Upper lobe of right lung (tissue), 1 donor: ENCODE measurements around the gene ADCK2. TPM values are rescaled to one million over a fixed set of nuclear protein-coding genes. Genes with fewer than 3 reads are reported as not detected.

Experiments
- ATAC-seq: fragments of 200-7000 bp; cut with Tn5 transposase; one replicate; pipeline ENCODE4 v1.9.1; 2020; ENCODE audit warnings: mild to moderate bottlenecking, moderate library complexity
- DNase-seq: peaks from one replicate; pipeline ENCODE4 v3.0.0-alpha.2; 2020
- H3K27ac ChIP-seq: fragments of 200-600 bp; one replicate; pipeline ENCODE4 v1.8.0; 2022
- H3K27me3 ChIP-seq: fragments of 200-600 bp; one replicate; pipeline ENCODE4 v1.8.0; 2022; ENCODE audit warnings: mild to moderate bottlenecking
- H3K36me3 ChIP-seq: fragments of 200-600 bp; one replicate; pipeline ENCODE4 v1.8.0; 2022
- H3K4me1 ChIP-seq: fragments of 200-600 bp; one replicate; pipeline ENCODE4 v1.8.0; 2022
- H3K4me3 ChIP-seq: fragments of 200-600 bp; one replicate; pipeline ENCODE4 v1.8.0; 2022; ENCODE audit warnings: mild to moderate bottlenecking
- H3K9me3 ChIP-seq: fragments of 200-600 bp; one replicate; pipeline ENCODE4 v1.8.0; 2022
- CTCF ChIP-seq: fragments of 200-600 bp; IDR thresholded peaks from one replicate; pipeline ENCODE4 v1.8.0; 2022; ENCODE audit warnings: antibody characterized with exemption
- intact Hi-C: fragments of 100-400 bp; cut with DNase I; formaldehyde crosslinking; loops from one replicate; pipeline ENCODE4 v1.11.0; 2022
- total RNA-seq: library from RNA; stranded (reverse); fragmentation: NEBNext Ultra II Directional; extraction: Animal tissue kit (Norgen Biotek cat#: 25700); gene quantifications from one replicate; pipeline ENCODE4 v1.2.1, GENCODE V29; 2021
- donor health status: DM: no; HTN: yes; CAD: no; lungs with severe emphysema.

The ADCK2 gene
- total RNA-seq, 1 donor from 2014 or later = 18.2 TPM

DNA sequence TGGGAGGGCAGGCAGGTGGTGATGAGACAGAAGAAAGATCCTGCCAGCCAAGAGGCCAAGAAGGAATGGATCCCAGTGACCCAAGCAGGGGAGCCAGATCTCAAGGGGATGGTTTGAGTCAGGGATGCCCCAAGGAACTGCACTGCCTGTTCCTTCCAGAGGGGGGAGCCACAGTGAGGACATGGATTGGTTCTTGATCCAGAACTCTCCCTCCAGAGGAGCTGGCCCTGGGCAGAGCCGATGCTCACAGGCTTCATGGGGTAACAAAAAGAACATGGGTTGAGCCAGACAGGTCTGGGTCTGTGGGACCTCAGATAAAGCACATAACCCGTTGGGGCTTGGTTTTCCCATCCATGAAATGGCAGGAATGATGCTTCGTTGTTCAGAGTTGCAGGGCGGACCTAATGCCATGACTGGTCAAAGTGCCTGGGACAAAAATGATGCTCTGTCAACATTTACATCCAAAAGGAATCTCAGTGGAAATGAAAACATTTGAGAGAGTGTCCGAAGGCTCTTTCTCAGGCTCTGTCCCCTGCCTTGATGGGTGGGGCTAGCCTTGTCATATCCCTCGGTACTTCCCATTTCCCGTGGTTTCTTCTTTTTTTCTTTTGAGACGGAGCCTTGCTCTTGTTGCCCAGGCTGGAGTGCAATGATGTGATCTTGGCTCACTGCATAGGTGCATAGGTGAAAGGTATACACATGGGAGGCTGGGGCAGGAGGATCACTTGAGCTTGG, 27.4 kb upstream of the ADCK2 start:
- H3K27ac ChIP-seq = no peak overlapping the region
- H3K4me1 ChIP-seq = peaks cover 2% of the 10 kb centered on the region
- ATAC-seq = no peak
- intact Hi-C loops = no loop called here
- peak; percentile 33 for TF ChIP-seq CTCF
- H3K9me3 ChIP-seq = no peaks in the 10 kb centered on the region
- no peaks in the 10 kb centered on the region for H3K36me3 ChIP-seq
- H3K4me3 ChIP-seq = no peak overlapping the region
- peak; percentile 46 for DNase-seq
- H3K27me3 ChIP-seq = peaks cover 9% of the 10 kb centered on the region

- peak; percentile 48 for TF ChIP-seq CTCF
- Histone ChIP-seq H3K4me1 (no peaks in the 10 kb centered on the region), H3K9me3 (no peaks in the 10 kb centered on the region), H3K4me3 (no peak overlapping the region), H3K27me3 (peaks cover 9% of the 10 kb centered on the region), H3K27ac (no peak overlapping the region), H3K36me3 (no peaks in the 10 kb centered on the region)
- intact Hi-C loops = no loop called here
- DNase-seq = peak; percentile 63
- ATAC-seq = peak; percentile 77
These were observed 25.7 kb upstream of the ADCK2 start for GRCh38 chr7:140646931-140647647.

DNA sequence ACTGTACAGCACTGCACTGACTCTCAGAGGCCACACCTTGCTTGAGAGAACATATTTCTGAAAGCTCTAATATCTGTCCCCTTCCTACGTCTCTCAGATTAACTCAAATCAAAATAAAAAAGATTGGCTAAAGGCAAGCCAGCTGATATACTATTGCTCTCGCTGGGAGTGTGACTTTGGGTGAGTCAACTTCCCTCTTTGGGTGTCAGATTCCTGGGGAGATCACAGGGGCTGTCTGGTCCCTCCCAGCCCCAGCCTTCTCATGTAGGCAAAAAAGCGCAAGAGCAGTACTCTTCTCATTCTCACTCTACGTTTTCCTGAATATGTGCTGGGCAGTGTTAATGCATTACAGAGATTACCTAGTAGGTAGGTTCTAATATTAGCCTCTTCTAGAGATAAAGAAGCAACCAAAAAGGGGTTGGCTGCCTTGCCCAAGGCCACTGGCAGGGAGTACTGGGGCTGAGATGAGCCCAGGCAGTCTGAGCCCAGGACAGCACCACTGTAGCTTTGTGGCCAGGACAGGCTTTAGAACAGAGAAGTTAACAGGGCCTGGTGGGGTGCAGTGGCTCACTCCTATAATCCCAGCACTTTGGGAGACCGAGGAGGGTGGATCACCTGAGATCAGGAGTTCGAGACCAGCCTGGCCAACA, 23.1 kb upstream of the ADCK2 start:
- DNase-seq (peak; percentile 12), ATAC-seq (peak; percentile 13)
- no peak overlapping the region for H3K27ac ChIP-seq
- intact Hi-C loops = loop anchor here (5.0 kb wide), 1 partner anchor 132 kb away; no protein-coding TSS in a partner anchor
- no peak overlapping the region for H3K4me3 ChIP-seq
- H3K4me1 ChIP-seq = no peaks in the 10 kb centered on the region
- TF ChIP-seq CTCF = no peak
- no peaks in the 10 kb centered on the region for H3K9me3 ChIP-seq
- no peaks in the 10 kb centered on the region for H3K27me3 ChIP-seq
- H3K36me3 ChIP-seq = no peaks in the 10 kb centered on the region

- Histone ChIP-seq H3K9me3 (no peaks in the 10 kb centered on the region), H3K27me3 (no peaks in the 10 kb centered on the region), H3K4me3 (no peak overlapping the region), H3K36me3 (no peaks in the 10 kb centered on the region), H3K4me1 (no peaks in the 10 kb centered on the region), H3K27ac (no peak overlapping the region)
- DNase-seq (peak; percentile 18), ATAC-seq (no peak)
- no peak for TF ChIP-seq CTCF
- intact Hi-C loops = loop anchor here (5.0 kb wide), 1 partner anchor 133 kb away; no protein-coding TSS in a partner anchor
These were observed 22.4 kb upstream of the ADCK2 start for GRCh38 chr7:140650367-140650766.

GRCh38 chr7:140653319-140654108, 19.2 kb upstream of the ADCK2 start:
- Histone ChIP-seq H3K9me3 (no peaks in the 10 kb centered on the region), H3K27ac (no peak overlapping the region), H3K4me3 (no peak overlapping the region), H3K36me3 (no peaks in the 10 kb centered on the region), H3K4me1 (peaks cover 14% of the 10 kb centered on the region), H3K27me3 (no peaks in the 10 kb centered on the region)
- peak; percentile 61 for DNase-seq
- peak; percentile 81 for ATAC-seq
- peak; percentile 86 for TF ChIP-seq CTCF
- intact Hi-C loops = loop anchor here (5.0 kb wide), 1 partner anchor 136 kb away; no protein-coding TSS in a partner anchor
